ENCODE results near the gene DNAJC5.
"Not testable (repeated sequence)": the region's sequence is repeated elsewhere in the genome, so short reads cannot be mapped to it uniquely, and the experiment has no call there.

Gene DNAJC5

GRCh38 chr20:63957004-63957689, 62.2 kb downstream of the DNAJC5 start:
- DNase-seq, result peak; percentile 77 to 80

- DNase-seq, result peak; percentile 62 to 68
Observed at GRCh38 chr20:63957690-63958441, 62.9 kb downstream of the DNAJC5 start.

DNA sequence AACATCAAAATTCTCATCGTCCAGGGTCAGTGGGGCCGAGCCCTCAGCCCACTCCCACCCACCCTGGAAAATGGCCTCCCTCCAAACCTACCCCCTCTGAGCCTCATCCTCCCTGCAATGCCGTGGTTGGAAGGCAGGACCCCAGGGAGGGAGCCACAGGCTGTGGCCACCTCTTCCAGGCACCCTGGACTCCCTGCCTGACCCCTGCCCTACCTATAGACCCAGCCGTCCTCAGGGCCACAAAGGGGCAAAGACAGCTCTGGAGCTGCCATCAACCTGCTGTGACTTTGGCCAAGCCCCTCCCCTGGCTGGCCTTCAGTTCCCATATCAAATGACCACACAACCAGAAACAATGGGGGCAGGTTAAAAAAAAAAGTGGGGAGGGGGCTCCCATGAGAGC, 63.5 kb downstream of the DNAJC5 start:
- no peak for DNase-seq

DNA sequence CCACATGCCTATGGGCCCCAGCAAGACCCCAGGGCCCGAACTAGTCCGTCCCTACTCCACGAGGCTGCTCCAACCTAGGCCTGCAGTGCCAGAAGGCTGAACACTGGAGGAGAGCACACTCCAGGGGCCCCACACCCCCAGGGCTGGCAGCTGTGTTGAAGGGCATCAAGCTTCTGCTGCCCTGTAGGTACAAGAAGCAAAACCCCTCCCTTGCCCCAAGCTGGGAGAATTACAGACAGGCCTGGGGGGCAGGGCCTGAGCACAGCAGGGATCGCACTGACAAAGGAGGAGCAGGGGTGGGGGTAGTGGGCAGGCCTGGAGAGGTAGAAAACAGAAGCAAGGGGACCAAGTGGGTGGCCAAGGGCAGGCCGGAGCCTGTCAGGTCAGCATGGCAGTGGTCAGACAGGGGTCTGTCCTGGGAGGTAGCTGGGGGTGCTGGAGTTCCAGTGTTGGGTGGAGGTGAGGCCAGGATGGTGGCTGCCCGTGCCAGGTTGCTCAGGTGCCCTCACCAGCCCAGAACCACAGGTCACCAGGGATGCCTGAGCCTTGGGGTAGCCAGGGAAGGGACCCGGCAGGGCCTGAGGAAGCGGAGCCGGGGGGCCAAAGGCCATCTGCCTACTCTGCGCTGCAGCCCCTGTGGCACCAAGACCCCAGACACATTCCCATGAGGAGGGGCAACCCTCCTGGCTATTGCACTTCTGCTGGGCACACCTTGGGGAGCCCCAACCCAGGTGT, 64.2 kb downstream of the DNAJC5 start:
- DNase-seq, result no peak

- DNase-seq, result no peak
Observed at GRCh38 chr20:63959699-63960075, 64.8 kb downstream of the DNAJC5 start.

- not testable (repeated sequence) for DNase-seq
Observed at GRCh38 chr20:63960654-63961621, 66.0 kb downstream of the DNAJC5 start.

DNA sequence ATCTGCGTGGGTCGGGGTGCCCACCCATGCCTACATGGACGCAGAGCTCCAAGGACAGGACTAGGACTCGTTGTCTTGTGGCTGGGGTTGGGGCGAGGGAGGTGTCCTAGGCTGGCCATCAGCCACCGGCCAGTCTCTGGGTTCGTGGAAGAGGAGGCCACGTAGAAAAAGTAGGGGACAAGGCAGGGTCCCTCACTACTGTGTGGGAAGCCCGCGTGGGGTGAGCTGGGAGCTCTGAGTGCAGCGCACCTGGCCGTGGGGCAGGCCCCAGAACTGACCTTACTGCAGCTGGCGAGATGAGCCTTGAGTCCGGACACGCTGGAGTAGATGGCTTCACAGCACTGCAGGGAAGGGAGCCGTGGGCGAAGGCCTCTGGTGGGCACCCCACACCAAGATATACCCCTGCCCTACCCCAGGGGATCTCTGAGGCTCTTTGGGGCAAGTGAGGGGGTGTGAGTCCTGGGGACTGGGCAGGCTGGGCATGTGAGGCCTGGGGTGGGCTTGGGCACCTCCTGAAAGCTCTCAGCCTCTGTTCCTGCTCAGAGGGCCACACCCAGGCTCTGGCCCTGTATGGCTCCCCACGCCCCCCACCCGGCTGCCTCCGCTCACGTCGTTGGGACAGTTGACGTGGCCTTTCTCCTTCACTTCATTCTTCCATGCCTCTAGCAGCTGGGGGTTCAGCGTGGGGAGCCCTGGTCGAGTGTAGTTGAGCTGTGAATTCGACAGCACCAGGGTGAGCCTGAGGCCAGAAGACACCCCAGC, 66.9 kb downstream of the DNAJC5 start:
- DNase-seq, result no peak

- no peak for DNase-seq
Observed at GRCh38 chr20:63962426-63963347, 67.8 kb downstream of the DNAJC5 start.

DNA sequence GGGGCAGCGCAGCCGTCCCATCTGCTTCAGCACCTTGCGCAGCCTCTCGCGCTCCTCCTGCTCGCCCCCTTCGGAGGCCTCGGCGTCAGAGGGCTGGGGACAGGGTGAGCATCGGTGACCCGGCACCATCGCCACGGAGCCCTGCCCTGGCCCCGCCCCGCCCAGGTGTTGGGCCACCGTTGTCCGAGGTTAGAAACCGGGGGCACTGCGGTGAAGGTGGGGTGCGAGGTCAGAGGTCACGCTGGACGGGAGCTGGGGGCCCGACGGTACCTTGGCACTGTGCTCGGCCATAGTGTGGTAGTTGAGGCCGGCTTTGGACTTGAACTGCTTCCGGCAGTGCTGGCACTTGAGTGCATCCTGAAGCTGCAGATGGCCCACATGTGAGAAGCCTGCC, 68.4 kb downstream of the DNAJC5 start:
- no peak for DNase-seq

- DNase-seq, result no peak
Observed at GRCh38 chr20:63963784-63964301, 68.9 kb downstream of the DNAJC5 start.

DNA sequence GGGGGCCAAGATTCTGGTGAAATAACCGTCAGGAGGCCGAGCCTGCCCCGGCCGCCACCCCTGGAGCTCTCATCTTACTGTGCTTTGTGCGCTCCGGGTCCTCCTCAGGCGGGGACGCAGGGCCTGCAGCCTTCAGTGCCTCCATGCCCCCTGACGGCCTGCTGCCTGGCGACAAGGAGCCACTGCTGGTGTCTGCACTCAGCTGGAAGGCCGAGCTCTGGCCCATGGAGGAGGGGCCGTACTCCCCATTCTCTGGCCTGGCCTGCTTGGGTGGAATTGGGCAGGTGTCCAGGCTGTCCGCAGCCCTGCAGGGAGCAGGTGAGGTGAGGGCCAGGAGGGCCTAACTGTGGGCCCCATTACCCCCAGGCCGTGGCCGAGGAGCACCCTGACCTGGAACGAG, 69.5 kb downstream of the DNAJC5 start:
- no peak for DNase-seq

GRCh38 chr20:63966172-63966943, 71.4 kb downstream of the DNAJC5 start:
- peak in 1 of 2 donors; percentile 1 for DNase-seq

DNA sequence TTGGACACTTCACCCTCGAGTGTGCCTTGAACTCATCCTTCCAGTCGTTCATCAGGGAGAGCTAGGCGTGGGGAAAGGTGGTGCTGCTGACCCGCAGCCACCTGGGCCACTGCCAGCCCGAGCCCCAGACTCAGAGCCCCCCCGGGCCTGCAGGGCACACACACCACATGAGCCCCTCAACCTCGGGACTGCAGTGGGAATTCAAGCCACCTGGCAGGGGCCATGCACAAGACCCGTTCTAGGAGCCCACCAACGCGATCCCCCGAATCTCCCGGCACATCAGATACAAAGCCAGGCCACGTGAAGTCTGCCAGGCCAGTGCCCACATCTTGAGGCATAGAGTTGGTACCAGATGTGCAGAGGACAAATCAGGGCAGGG, 72.0 kb downstream of the DNAJC5 start:
- DNase-seq, result no peak

- peak in 1 of 2 donors; percentile 0 for DNase-seq
Observed at GRCh38 chr20:63967330-63968135, 72.6 kb downstream of the DNAJC5 start.

- peak in 1 of 2 donors; percentile 11 for DNase-seq
Observed at GRCh38 chr20:63968136-63968927, 73.4 kb downstream of the DNAJC5 start.

GRCh38 chr20:63968928-63969760, 74.2 kb downstream of the DNAJC5 start:
- peak; percentile 41 to 49 for DNase-seq

All from stimulated activated CD4-positive, alpha-beta T cell treated with anti-CD3 and anti-CD28 coated beads, Interleukin-2, amount 100 ng/mL, for 24 hours (primary cell).